GM23338 (cell line): ENCODE measurements around the gene DENR. TPM values are rescaled to one million over a fixed set of nuclear protein-coding genes. Genes with fewer than 3 reads are reported as not detected.

Experiments used
- JUNB ChIP-seq: IDR thresholded peaks from one replicate; pipeline ENCODE4 v1.6.1; 2016; ENCODE audit warnings: antibody characterized with exemption; ENCODE audit not compliant: unreplicated experiment
- POLR2AphosphoS5 ChIP-seq: IDR thresholded peaks from 2 replicates; pipeline ENCODE4 v1.6.1; 2016; ENCODE audit warnings: antibody characterized with exemption, low read depth
- STAT1 ChIP-seq: IDR thresholded peaks from one replicate; pipeline ENCODE4 v1.6.1; 2016; ENCODE audit warnings: antibody characterized with exemption; ENCODE audit not compliant: unreplicated experiment
- ZNF114 ChIP-seq: fragments of 250-450 bp; sonication (Bioruptor Pico); IDR thresholded peaks from 2 replicates; pipeline ENCODE4 v1.5.0; 2020; ENCODE audit warnings: mild to moderate bottlenecking, moderate library complexity
- polyA plus RNA-seq: library from polyadenylated mRNA; unstranded; fragments of >200 nt; fragmentation: Nextera tagmentation; extraction: Ambion mirVana; gene quantifications from 2 replicates; pipeline ENCODE4 v1.2.1, GENCODE V29; 2016
- total RNA-seq: library from RNA; depleted of rRNA; stranded (reverse); fragments of >200 nt; shearing (Covaris generic); gene quantifications from 2 replicates; pipeline ENCODE4 v1.2.3, GENCODE V29; 2014
- TF ChIP-seq, protein P1 (sequence below): fragments of 250-450 bp; sonication (Bioruptor Pico); IDR thresholded peaks from 2 replicates; pipeline ENCODE4 v1.5.0; 2020; ENCODE audit warnings: mild to moderate bottlenecking, moderate library complexity
- TF ChIP-seq, protein P2 (sequence below): IDR thresholded peaks from one replicate; pipeline ENCODE4 v1.6.1; 2018; ENCODE audit warnings: antibody characterized with exemption; ENCODE audit not compliant: unreplicated experiment
- TF ChIP-seq, protein P3 (sequence below), 2 experiments: fragments of 200-600 bp in 1 of 2; sonication (generic) in 1 of 2; conservative IDR thresholded peaks; 2 replicates each; pipeline versions ENCODE4 v1.5.1 to v1.6.1; 2016 to 2017; ENCODE audit warnings: antibody characterized with exemption in 2 of 2, low read depth in 2 of 2, mild to moderate bottlenecking in 2 of 2, moderate library complexity in 1 of 2

DENR gene
- total and polyA plus RNA-seq, 2 experiments from 2014 or later: 55.2 to 130 TPM

DNA sequence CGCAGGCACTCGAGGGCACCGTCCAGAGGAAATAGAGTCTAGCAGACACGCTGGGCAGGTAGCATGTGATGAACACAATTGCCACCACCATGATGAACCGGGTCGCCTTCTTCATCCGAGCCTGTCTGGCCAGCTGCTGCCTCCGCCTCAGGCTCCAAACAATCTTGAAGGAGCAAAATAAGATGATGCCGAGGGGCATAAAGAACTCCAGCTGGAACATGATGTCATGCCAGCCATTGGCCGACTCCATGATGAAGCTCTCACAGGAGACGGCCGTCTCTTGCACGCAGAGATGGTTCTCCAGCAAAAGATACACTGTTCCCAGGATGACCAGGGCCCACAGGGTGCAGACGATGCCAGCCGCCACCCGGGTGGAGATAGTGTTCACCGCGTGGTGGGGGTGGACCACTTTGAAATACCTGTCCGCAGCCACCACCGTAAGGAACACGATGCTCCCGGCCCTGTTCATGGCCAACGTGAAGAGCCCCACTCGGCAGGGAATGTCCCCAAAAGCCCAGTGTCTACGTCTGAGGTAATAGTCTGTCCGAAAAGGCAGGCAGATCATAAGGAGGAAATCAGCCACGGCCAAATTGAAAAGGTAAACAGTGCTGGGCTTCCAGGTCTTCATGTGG lies 22.9 kb upstream of the DENR start (continued):
- TF ChIP-seq, protein P1, sequence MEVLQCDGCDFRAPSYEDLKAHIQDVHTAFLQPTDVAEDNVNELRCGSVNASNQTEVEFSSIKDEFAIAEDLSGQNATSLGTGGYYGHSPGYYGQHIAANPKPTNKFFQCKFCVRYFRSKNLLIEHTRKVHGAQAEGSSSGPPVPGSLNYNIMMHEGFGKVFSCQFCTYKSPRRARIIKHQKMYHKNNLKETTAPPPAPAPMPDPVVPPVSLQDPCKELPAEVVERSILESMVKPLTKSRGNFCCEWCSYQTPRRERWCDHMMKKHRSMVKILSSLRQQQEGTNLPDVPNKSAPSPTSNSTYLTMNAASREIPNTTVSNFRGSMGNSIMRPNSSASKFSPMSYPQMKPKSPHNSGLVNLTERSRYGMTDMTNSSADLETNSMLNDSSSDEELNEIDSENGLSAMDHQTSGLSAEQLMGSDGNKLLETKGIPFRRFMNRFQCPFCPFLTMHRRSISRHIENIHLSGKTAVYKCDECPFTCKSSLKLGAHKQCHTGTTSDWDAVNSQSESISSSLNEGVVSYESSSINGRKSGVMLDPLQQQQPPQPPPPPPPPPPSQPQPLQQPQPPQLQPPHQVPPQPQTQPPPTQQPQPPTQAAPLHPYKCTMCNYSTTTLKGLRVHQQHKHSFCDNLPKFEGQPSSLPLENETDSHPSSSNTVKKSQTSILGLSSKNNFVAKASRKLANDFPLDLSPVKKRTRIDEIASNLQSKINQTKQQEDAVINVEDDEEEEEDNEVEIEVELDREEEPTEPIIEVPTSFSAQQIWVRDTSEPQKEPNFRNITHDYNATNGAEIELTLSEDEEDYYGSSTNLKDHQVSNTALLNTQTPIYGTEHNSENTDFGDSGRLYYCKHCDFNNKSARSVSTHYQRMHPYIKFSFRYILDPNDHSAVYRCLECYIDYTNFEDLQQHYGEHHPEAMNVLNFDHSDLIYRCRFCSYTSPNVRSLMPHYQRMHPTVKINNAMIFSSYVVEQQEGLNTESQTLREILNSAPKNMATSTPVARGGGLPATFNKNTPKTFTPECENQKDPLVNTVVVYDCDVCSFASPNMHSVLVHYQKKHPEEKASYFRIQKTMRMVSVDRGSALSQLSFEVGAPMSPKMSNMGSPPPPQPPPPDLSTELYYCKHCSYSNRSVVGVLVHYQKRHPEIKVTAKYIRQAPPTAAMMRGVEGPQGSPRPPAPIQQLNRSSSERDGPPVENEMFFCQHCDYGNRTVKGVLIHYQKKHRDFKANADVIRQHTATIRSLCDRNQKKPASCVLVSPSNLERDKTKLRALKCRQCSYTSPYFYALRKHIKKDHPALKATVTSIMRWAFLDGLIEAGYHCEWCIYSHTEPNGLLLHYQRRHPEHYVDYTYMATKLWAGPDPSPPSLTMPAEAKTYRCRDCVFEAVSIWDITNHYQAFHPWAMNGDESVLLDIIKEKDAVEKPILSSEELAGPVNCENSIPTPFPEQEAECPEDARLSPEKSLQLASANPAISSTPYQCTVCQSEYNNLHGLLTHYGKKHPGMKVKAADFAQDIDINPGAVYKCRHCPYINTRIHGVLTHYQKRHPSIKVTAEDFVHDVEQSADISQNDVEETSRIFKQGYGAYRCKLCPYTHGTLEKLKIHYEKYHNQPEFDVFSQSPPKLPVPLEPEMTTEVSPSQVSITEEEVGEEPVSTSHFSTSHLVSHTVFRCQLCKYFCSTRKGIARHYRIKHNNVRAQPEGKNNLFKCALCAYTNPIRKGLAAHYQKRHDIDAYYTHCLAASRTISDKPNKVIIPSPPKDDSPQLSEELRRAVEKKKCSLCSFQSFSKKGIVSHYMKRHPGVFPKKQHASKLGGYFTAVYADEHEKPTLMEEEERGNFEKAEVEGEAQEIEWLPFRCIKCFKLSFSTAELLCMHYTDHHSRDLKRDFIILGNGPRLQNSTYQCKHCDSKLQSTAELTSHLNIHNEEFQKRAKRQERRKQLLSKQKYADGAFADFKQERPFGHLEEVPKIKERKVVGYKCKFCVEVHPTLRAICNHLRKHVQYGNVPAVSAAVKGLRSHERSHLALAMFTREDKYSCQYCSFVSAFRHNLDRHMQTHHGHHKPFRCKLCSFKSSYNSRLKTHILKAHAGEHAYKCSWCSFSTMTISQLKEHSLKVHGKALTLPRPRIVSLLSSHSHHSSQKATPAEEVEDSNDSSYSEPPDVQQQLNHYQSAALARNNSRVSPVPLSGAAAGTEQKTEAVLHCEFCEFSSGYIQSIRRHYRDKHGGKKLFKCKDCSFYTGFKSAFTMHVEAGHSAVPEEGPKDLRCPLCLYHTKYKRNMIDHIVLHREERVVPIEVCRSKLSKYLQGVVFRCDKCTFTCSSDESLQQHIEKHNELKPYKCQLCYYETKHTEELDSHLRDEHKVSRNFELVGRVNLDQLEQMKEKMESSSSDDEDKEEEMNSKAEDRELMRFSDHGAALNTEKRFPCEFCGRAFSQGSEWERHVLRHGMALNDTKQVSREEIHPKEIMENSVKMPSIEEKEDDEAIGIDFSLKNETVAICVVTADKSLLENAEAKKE (CRISPR knock-in tag): no peak
- no peak for TF ChIP-seq POLR2AphosphoS5
- TF ChIP-seq JUNB: no peak
- TF ChIP-seq, protein P2, sequence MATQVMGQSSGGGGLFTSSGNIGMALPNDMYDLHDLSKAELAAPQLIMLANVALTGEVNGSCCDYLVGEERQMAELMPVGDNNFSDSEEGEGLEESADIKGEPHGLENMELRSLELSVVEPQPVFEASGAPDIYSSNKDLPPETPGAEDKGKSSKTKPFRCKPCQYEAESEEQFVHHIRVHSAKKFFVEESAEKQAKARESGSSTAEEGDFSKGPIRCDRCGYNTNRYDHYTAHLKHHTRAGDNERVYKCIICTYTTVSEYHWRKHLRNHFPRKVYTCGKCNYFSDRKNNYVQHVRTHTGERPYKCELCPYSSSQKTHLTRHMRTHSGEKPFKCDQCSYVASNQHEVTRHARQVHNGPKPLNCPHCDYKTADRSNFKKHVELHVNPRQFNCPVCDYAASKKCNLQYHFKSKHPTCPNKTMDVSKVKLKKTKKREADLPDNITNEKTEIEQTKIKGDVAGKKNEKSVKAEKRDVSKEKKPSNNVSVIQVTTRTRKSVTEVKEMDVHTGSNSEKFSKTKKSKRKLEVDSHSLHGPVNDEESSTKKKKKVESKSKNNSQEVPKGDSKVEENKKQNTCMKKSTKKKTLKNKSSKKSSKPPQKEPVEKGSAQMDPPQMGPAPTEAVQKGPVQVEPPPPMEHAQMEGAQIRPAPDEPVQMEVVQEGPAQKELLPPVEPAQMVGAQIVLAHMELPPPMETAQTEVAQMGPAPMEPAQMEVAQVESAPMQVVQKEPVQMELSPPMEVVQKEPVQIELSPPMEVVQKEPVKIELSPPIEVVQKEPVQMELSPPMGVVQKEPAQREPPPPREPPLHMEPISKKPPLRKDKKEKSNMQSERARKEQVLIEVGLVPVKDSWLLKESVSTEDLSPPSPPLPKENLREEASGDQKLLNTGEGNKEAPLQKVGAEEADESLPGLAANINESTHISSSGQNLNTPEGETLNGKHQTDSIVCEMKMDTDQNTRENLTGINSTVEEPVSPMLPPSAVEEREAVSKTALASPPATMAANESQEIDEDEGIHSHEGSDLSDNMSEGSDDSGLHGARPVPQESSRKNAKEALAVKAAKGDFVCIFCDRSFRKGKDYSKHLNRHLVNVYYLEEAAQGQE: no peak
- TF ChIP-seq, protein P3, sequence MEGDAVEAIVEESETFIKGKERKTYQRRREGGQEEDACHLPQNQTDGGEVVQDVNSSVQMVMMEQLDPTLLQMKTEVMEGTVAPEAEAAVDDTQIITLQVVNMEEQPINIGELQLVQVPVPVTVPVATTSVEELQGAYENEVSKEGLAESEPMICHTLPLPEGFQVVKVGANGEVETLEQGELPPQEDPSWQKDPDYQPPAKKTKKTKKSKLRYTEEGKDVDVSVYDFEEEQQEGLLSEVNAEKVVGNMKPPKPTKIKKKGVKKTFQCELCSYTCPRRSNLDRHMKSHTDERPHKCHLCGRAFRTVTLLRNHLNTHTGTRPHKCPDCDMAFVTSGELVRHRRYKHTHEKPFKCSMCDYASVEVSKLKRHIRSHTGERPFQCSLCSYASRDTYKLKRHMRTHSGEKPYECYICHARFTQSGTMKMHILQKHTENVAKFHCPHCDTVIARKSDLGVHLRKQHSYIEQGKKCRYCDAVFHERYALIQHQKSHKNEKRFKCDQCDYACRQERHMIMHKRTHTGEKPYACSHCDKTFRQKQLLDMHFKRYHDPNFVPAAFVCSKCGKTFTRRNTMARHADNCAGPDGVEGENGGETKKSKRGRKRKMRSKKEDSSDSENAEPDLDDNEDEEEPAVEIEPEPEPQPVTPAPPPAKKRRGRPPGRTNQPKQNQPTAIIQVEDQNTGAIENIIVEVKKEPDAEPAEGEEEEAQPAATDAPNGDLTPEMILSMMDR (conservative IDR thresholded peaks at IDR 0.05; ENCODE audit: low read depth in 2 of 2): no peak
- TF ChIP-seq STAT1: no peak
- TF ChIP-seq ZNF114 (CRISPR knock-in tag): no peak
